Measurements from ENCODE around the gene TRIM27.

DNA sequence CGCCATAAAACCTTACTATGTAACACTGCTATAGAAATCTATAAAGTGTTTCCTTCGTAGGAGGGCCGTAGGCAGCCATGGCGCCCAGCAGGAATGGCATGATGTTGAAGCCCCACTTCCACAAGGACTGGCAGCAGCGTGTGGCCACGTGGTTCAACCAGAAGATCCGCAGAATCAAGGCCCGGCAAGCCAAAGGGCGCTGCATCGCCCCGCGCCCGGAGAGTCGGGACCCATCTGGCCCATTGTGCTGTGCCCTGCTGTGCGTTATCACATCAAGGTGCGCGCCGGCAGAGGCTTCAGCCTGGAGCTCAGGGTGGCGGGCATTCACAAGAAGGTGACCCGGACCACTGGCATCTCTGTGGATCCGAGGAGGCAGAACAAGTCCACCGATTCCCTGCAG lies 62.4 kb downstream of the TRIM27 start:
- TF ChIP-seq, protein P1, sequence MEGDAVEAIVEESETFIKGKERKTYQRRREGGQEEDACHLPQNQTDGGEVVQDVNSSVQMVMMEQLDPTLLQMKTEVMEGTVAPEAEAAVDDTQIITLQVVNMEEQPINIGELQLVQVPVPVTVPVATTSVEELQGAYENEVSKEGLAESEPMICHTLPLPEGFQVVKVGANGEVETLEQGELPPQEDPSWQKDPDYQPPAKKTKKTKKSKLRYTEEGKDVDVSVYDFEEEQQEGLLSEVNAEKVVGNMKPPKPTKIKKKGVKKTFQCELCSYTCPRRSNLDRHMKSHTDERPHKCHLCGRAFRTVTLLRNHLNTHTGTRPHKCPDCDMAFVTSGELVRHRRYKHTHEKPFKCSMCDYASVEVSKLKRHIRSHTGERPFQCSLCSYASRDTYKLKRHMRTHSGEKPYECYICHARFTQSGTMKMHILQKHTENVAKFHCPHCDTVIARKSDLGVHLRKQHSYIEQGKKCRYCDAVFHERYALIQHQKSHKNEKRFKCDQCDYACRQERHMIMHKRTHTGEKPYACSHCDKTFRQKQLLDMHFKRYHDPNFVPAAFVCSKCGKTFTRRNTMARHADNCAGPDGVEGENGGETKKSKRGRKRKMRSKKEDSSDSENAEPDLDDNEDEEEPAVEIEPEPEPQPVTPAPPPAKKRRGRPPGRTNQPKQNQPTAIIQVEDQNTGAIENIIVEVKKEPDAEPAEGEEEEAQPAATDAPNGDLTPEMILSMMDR (IDR thresholded peaks at IDR 0.05 in 8 of 11, conservative IDR thresholded peaks at IDR 0.05 in 3 of 11): no peak
- no peak for TF ChIP-seq POLR2AphosphoS5 (IDR thresholded peaks at IDR 0.05)
